ENCODE measurements around the gene TRIM24. TPM values are rescaled to one million over a fixed set of nuclear protein-coding genes. Genes with fewer than 3 reads are reported as not detected.
A peak's percentile ranks its signal among the peaks of the same experiment; 100 is the strongest.

TRIM24 gene
- total and polyA plus RNA-seq, 2 of the 13 experiments (the other 11 are each of a cell fraction or from before 2014, with no cell fraction given) = 100 to 106 TPM

GRCh38 chr7:138481447-138482380, 21.7 kb downstream of the TRIM24 start:
- Histone ChIP-seq H3K36me3 (replicated peaks in 1 of 2; ENCODE audit: control insufficient read depth in 1 of 2, insufficient read depth in 2 of 2, low read length in 2 of 2) (peaks cover 3 to 9% of the 10 kb centered on the region in 2 experiments; a peak in 3 of 5 replicates), H3K4me3 (replicated peaks in 1 of 3; ENCODE audit: insufficient read depth in 1 of 3, low read depth in 2 of 3, low read length in 3 of 3) (no peak overlapping the region), H4K20me1 (ENCODE audit: insufficient read depth, low read length) (peaks cover 89% of the 10 kb centered on the region), H3K4me2 (ENCODE audit: low read depth, low read length) (no peak overlapping the region), H3K9me3 (ENCODE audit: low read length) (no peaks in the 10 kb centered on the region), H3K4me1 (ENCODE audit: insufficient read depth, low read length) (peaks cover 84% of the 10 kb centered on the region), H3K27ac (ENCODE audit: extremely low read length, insufficient read depth, low read length) (no peak overlapping the region), H3K27me3 (ENCODE audit: control insufficient read depth in 1 of 2, insufficient read depth in 2 of 2, low read length in 2 of 2) (no peaks in the 10 kb centered on the region), H2AFZ (ENCODE audit: low read length) (no peak overlapping the region), H3K79me2 (ENCODE audit: insufficient read depth, low read length) (peaks cover 98% of the 10 kb centered on the region), H3K9ac (ENCODE audit: insufficient read depth, low read depth, low read length) (no peak overlapping the region)
- ChIA-PET POLR2A (interaction anchor here (1.3 kb wide), 2 partner anchors 11 to 20 kb away, joined by 3 read pairs; no protein-coding TSS in a partner anchor), CTCF (ENCODE audit: low intra/inter-chr PET ratio, low total read pairs) (no interaction called here)
- DNase-seq (ENCODE audit: low spot score) (no peak), FAIRE-seq (no peak), ATAC-seq (no peak)
- WGBS (ENCODE audit: low lambda C conversion rate) = 78% methylated on average over 11 of the region's 11 CpGs
- intact Hi-C loops (cut with micrococcal nuclease; ENCODE audit: unreplicated experiment) (no loop called here), in situ Hi-C loops (cut with HindIII; ENCODE audit: extremely low pct_ligation_motif_present, low pct_unique_long_range_greater_than_20kb) (no loop called here)
- BruUV-seq (replicated peaks) = no TSS peak
- TF ChIP-seq BCL3 (CRISPR knock-in tag; IDR thresholded peaks at IDR 0.05) (no peak), MAX (IDR thresholded peaks at IDR 0.05) (no peak), ZNF121 (CRISPR knock-in tag; IDR thresholded peaks at IDR 0.05) (peak; percentile 82), ZNF18 (CRISPR knock-in tag; IDR thresholded peaks at IDR 0.05; ENCODE audit: insufficient replicate concordance) (no peak), KMT2B (CRISPR knock-in tag; IDR thresholded peaks at IDR 0.05) (no peak), ISL2 (CRISPR knock-in tag; IDR thresholded peaks at IDR 0.05) (no peak), RBM22 (optimal IDR thresholded peaks at IDR 0.05; ENCODE audit: low read length) (peak; percentile 94), ATF7 (IDR thresholded peaks at IDR 0.05) (no peak), ATF7 (CRISPR knock-in tag; IDR thresholded peaks at IDR 0.05) (no peak)
- TF ChIP-seq, protein P1, sequence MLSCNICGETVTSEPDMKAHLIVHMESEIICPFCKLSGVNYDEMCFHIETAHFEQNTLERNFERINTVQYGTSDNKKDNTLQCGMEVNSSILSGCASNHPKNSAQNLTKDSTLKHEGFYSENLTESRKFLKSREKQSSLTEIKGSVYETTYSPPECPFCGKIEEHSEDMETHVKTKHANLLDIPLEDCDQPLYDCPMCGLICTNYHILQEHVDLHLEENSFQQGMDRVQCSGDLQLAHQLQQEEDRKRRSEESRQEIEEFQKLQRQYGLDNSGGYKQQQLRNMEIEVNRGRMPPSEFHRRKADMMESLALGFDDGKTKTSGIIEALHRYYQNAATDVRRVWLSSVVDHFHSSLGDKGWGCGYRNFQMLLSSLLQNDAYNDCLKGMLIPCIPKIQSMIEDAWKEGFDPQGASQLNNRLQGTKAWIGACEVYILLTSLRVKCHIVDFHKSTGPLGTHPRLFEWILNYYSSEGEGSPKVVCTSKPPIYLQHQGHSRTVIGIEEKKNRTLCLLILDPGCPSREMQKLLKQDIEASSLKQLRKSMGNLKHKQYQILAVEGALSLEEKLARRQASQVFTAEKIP (CRISPR knock-in tag; IDR thresholded peaks at IDR 0.05; ENCODE audit: borderline replicate concordance) = 0 out of 2 replicates have a peak, but pooled peaks have one; percentile 50
